KMS-11 (cell line): ENCODE data around the gene SLC7A7.
A peak's percentile ranks its signal among the peaks of the same experiment; 100 is the strongest.
"Not testable (repeated sequence)": the region's sequence is repeated elsewhere in the genome, so short reads cannot be mapped to it uniquely, and the experiment has no call there.

Experiments used
- H2AFZ ChIP-seq: fragments of 200-600 bp; sonication (generic); 2 replicates; pipeline ENCODE4 v1.6.1; 2016; ENCODE audit warnings: antibody characterized with exemption, mixed run types, low read depth
- H3K27ac ChIP-seq: fragments of 200-600 bp; sonication (generic); 2 replicates; pipeline ENCODE4 v1.6.1; 2016; ENCODE audit warnings: mild to moderate bottlenecking, mixed run types
- H3K27me3 ChIP-seq: fragments of 200-600 bp; sonication (generic); 2 replicates; pipeline ENCODE4 v1.6.1; 2017; ENCODE audit warnings: mild to moderate bottlenecking, low read depth, mixed run types, moderate library complexity; ENCODE audit not compliant: insufficient read depth
- H3K36me3 ChIP-seq: fragments of 200-600 bp; sonication (generic); 2 replicates; pipeline ENCODE4 v1.6.1; 2017; ENCODE audit warnings: mild to moderate bottlenecking, mixed run types; ENCODE audit not compliant: insufficient read depth
- H3K4me1 ChIP-seq: fragments of 200-600 bp; sonication (generic); 2 replicates; pipeline ENCODE4 v1.6.1; 2016; ENCODE audit warnings: mild to moderate bottlenecking, low read depth, mixed run types; ENCODE audit not compliant: poor library complexity, severe bottlenecking
- H3K4me2 ChIP-seq: fragments of 200-600 bp; sonication (generic); 2 replicates; pipeline ENCODE4 v1.7.0; 2016; ENCODE audit warnings: mild to moderate bottlenecking, mixed run types
- H3K4me3 ChIP-seq: fragments of 200-600 bp; sonication (generic); IDR thresholded peaks from 2 replicates; pipeline ENCODE4 v1.6.1; 2017; ENCODE audit warnings: low read depth, low read length, mixed read lengths; ENCODE audit not compliant: insufficient read depth
- H3K79me2 ChIP-seq: fragments of 200-600 bp; sonication (generic); 2 replicates; pipeline ENCODE4 v1.6.1; 2016; ENCODE audit warnings: low read depth, mixed run types; ENCODE audit not compliant: insufficient read depth
- H3K9ac ChIP-seq: fragments of 200-600 bp; sonication (generic); 2 replicates; pipeline ENCODE4 v1.6.1; 2016; ENCODE audit warnings: mild to moderate bottlenecking, mixed run types
- H4K20me1 ChIP-seq: fragments of 200-600 bp; sonication (generic); 2 replicates; pipeline ENCODE4 v1.6.1; 2016; ENCODE audit warnings: mild to moderate bottlenecking, mixed run types; ENCODE audit not compliant: insufficient read depth
- CTCF ChIP-seq: fragments of 200-600 bp; sonication (generic); conservative IDR thresholded peaks from 2 replicates; pipeline ENCODE4 v1.6.1; 2017; ENCODE audit warnings: low read depth, mild to moderate bottlenecking, antibody characterized with exemption, low read length, moderate library complexity, mixed read lengths

SLC7A7 gene

GRCh38 chr14:22830443-22831010 is 15.3 kb upstream of the SLC7A7 start:
- Histone ChIP-seq H4K20me1 (no peaks in the 10 kb centered on the region), H3K79me2 (peaks cover 12% of the 10 kb centered on the region; the same call in 1 of the 2 replicates), H3K4me2 (peak overlapping the region; percentile 82), H3K4me1 (peaks cover 45% of the 10 kb centered on the region), H3K9ac (peak overlapping the region; percentile 96), H3K4me3 (no peak overlapping the region), H3K36me3 (no peaks in the 10 kb centered on the region), H3K27me3 (no peaks in the 10 kb centered on the region), H2AFZ (peak overlapping the region; percentile 71), H3K27ac (peak overlapping the region; percentile 85)
- no peak for TF ChIP-seq CTCF

- Histone ChIP-seq H3K36me3 (no peaks in the 10 kb centered on the region), H3K27ac (peak within 1 kb of the TSS; percentile 85), H3K4me1 (peaks cover 47% of the 10 kb centered on the region), H3K79me2 (peaks cover 12% of the 10 kb centered on the region; the same call in 1 of the 2 replicates), H4K20me1 (no peaks in the 10 kb centered on the region), H3K9ac (peak within 1 kb of the TSS; percentile 96), H2AFZ (peak within 1 kb of the TSS; percentile 71), H3K27me3 (no peaks in the 10 kb centered on the region), H3K4me2 (peak within 1 kb of the TSS; percentile 82), H3K4me3 (no peak within 1 kb of the TSS)
- no peak for TF ChIP-seq CTCF
Observed at GRCh38 chr14:22829661-22830442, 14.6 kb upstream of the SLC7A7 start, which contains the start of gene MRPL52. TSS of gene MRPL52 (plus strand) at chr14:22829887. CDS start at chr14:22829913, 26 bp downstream.

GRCh38 chr14:22829076-22829660 is 13.9 kb upstream of the SLC7A7 start:
- not testable (repeated sequence) for H3K36me3 ChIP-seq, H3K4me3 ChIP-seq, H3K27me3 ChIP-seq, H4K20me1 ChIP-seq
- Histone ChIP-seq H2AFZ (peak overlapping the region; percentile 71), H3K9ac (peak overlapping the region; percentile 96), H3K4me1 (peaks cover 52% of the 10 kb centered on the region), H3K27ac (peak overlapping the region; percentile 85), H3K79me2 (peaks cover 12% of the 10 kb centered on the region; the same call in 1 of the 2 replicates), H3K4me2 (peak overlapping the region; percentile 80)

GRCh38 chr14:22824711-22825359 is 9.6 kb upstream of the SLC7A7 start:
- H3K4me1 ChIP-seq: peaks cover 61% of the 10 kb centered on the region
- no peak overlapping the region for H3K4me3 ChIP-seq
- TF ChIP-seq CTCF: no peak

More at GRCh38 chr14:22824711-22825359, 9.6 kb upstream of the SLC7A7 start:
- H4K20me1 ChIP-seq: no peaks in the 10 kb centered on the region
- peak overlapping the region; percentile 97 for H3K27ac ChIP-seq
- H3K4me2 ChIP-seq: peak overlapping the region; percentile 72
- H3K36me3 ChIP-seq: no peaks in the 10 kb centered on the region
- H3K27me3 ChIP-seq: no peaks in the 10 kb centered on the region
- peak overlapping the region; percentile 4; the same call in 1 of the 2 replicates for H2AFZ ChIP-seq
- H3K79me2 ChIP-seq: peaks cover 1% of the 10 kb centered on the region; the same call in 1 of the 2 replicates
- H3K9ac ChIP-seq: peak overlapping the region; percentile 87
